Right kidney (tissue), 1 donor: ENCODE results near the gene NPPC.
"Not testable (repeated sequence)": the region's sequence is repeated elsewhere in the genome, so short reads cannot be mapped to it uniquely, and the experiment has no call there.

ENCODE experiments used
- DNase-seq: peaks from one replicate; pipeline ENCODE4 v3.0.0-alpha.2; 2016

NPPC gene

DNA sequence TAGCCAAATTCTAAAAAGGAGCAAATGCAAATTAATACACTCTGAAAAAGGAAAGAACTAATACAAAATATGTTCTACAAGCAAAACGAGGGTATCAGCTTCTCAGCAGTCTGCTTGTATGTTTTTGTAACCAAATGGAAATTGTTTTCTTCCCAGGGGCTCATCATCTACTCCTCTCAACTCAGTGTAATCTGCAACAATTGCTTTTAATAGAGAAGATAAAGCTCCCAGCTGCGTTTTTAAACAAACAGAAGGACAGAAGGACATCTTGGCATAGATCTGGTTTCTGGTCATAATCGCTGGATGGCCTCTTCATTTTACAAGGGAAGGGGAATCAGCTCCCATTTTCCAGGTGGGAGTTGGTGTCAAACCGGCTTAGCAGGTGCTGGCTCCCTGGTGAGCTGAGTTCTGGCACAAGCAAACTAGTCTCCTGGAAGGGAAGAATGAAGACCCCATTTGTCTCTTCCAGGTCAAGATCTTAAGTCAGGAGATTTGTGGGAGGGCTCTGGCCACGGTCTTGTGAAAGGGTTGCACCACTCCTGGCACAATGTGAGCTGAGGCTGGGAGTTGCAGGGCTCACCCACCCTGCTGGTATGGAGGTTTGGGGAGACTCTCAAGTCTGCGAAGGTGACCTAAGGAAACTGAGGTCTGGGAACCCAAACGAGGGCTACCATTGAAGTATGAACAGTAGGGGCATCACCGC lies 41.6 kb downstream of the NPPC start:
- no peak for DNase-seq

DNA sequence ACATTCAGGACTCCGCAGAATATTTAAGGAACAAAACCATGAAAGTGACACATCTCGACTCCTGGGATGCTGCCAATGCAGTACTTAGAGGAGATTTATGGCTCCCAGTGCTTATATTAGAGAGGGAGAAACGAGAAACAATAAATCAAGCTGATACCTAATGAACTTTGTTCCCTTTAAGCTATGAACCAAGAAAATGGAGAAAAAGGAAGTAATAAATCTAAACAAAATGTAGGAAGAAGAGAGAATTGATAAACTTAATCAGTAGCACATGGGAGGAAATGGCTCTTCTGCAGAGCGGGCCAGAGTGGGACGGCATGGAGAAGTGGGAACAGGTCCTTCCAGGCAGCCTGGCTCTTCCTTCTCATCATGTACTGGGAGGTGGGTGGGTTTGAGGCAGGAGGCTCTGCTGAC lies 42.7 kb downstream of the NPPC start:
- peak; percentile 58 for DNase-seq

DNA sequence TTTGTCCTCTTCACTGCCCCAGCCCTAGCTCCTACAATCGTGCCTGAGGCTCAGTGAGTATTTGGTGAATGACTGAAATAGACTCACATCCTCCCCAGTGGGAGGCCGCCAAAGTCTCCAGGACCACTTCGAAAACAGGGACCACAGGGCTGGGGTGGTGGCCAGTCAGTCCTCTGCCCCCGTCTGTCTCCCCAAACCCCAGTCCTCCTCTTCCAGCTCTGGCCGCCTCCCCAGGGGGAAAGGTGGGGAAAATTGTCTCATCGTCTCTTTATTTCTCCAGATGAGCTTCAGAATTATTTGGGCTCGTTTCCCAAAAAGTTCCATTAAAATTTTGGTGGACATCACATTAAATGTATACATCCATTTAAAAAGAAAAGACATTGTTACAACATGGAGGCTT lies 43.5 kb downstream of the NPPC start:
- DNase-seq, result no peak

DNA sequence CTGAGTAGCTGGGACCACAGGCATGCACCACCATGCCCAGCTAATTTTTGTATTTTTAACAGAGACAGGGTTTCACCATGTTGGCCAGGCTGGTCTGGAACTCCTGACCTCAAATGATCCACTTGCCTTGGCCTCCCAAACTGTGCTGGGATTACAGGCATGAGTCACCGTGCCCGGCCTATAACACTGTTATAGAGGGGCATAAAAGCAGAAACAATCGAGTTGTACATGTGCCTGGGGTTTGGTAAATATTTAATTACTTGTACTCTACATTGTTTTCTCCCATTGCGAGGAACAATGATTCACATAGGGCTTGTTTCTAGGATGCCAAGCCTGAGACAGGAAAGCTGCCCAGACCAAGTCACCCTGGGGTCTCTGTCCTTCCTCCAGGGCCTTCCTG lies 45.8 kb downstream of the NPPC start:
- not testable (repeated sequence) for DNase-seq

DNA sequence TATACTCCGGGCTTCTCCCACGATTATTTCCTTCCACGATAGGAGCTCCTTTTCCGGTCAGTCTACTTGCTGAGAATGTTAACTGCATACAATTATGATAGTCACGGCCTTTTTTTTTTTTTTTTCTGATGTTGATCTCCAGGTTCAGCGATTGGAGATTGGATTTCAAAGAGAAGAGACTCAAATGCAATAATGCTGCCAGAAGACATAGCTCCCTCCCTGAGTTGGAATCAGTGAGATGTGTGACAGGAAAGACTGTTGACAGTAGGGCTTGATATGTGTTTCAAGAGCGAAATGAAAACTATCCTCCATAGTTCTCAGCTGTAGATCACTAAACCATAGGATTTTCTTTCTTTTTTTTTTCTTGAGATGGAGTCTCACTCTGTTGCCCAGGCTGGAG lies 47.0 kb downstream of the NPPC start:
- DNase-seq, result no peak

DNA sequence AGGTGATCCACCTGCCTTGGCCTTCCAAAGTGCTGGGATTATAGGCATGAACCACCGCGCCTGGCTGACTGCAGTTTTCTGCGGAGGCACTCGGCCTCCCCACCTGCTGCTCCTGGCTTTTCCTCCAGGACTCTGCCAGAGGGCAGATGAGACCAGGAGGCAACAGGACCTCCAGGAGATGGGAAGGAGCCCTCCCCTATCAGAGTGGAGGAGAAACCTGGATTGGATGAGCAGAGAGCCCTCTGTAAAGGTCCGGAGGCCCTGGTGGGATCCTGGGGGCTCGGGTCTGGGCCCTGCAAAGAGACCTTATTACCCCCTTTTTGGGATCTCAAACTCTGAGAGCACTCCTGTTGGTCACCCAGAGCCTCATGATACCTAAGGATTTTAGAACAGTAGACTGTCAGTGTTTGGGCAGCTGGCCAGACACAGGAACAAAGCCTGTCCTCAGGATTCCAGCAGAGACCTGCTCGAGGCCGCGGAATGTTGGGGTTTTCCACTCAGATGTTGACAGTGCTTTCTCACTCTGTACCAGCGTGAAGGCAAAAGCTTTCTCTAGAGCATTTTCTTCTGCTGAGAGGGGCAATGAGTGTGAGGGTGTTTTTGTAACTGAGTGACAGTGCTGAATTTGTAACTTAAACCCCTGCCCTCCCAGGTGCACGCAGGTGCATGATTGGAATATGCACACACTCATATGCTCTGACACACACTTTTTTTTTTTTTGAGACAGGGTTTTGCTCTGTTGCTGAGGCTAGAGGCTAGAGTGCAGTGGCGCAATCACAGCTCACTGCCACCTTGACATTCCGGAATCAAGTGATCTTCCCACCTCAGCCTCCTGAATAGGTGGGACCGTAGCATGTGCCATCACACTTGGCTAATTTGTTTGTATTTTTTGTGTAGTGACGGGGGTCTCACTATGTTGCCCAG lies 48.4 kb downstream of the NPPC start:
- no peak for DNase-seq

DNA sequence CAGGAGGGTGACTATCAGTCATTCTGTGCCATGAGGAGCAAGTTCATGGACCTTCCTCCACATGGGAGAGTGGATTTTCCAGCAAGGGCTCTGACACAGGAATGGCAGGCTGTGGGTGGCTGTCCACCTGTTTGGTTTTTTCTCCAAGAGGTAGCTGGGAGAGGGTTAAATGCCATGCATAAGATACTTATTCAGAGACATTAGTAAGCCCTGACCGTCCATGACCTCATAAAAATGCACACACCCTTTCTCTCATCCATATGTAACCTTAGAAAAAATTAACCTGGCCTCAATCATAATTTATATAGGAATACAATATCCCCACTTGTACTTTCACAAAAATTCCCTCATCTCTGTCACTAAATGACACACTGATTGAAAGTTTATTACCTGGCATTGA lies 51.3 kb downstream of the NPPC start:
- no peak for DNase-seq
